Measurements from ENCODE around the gene KCNQ5. TPM values are rescaled to one million over a fixed set of nuclear protein-coding genes. Genes with fewer than 3 reads are reported as not detected.

Gene KCNQ5
- total and polyA plus RNA-seq, 10 of the 15 experiments (the other 5 are each of a cell fraction or from before 2014, with no cell fraction given), result 0.60 to 16.2 (median 3.2) TPM

DNA sequence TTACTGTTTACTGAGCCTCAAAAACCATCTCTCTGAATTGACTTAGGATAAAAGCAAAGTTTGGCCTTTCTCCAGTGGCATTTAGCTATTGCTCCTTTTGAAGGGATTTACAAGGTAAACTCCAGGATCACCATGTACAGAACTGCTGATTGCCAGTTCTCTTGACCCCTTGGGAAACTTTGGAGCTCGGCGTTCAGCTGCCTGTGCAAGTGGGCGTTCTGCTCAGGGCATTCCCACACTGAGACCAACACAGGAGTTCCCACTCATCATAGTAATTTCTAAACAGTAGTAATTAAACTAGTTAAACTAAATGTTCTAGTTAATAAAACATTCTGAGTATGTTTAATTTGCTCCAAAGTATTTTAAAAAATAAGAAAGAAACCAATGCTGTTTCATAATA is 14.9 kb downstream of the KCNQ5 start:
- Histone ChIP-seq H3K79me2 (ENCODE audit: control insufficient read depth, insufficient read depth, low read length) (peaks cover 75% of the 10 kb centered on the region), H3K4me2 (ENCODE audit: control insufficient read depth, insufficient read depth) (peak overlapping the region; percentile 1; the same call in 1 of the 2 replicates), H2AFZ (ENCODE audit: control insufficient read depth, low read depth, low read length) (no peak overlapping the region), H4K20me1 (ENCODE audit: control insufficient read depth, insufficient read depth) (no peaks in the 10 kb centered on the region), H3K27me3 (replicated peaks in 1 of 2; ENCODE audit: control insufficient read depth in 2 of 2, insufficient read depth in 2 of 2, low read length in 1 of 2) (no peaks in the 10 kb centered on the region), H3K27ac (ENCODE audit: control insufficient read depth, insufficient read depth) (peak overlapping the region; percentile 21), H3K36me3 (ENCODE audit: control insufficient read depth in 2 of 2, insufficient read depth in 2 of 2, low read length in 1 of 2) (no peaks in the 10 kb centered on the region; a peak in 1 of 4 replicates), H3K9me3 (replicated peaks; ENCODE audit: control insufficient read depth, insufficient read depth, low read length) (peaks cover 1% of the 10 kb centered on the region; the same call in 2 of the 3 replicates), H3K4me3 (peak overlapping the region; percentile 1; the same call in 1 of the 2 replicates), H3K4me1 (ENCODE audit: control insufficient read depth, insufficient read depth, low read length) (peaks cover 16% of the 10 kb centered on the region), H3K9ac (ENCODE audit: control insufficient read depth, insufficient read depth, low read length) (no peak overlapping the region)
- in situ Hi-C loops (cut with MboI) (no loop called here), intact Hi-C loops (cut with micrococcal nuclease; ENCODE audit: unreplicated experiment) (no loop called here)
- ChIA-PET SMC1A (ENCODE audit: uncharacterized antibody, unreplicated experiment) (interaction anchor here (1.2 to 12.1 kb wide), 9 partner anchors 9 to 496 kb away, joined by 3 to 163 read pairs (median 17); partner anchors contain the start of gene KCNQ5), POLR2A (interaction anchor here (1.1 to 4.5 kb wide), 4 partner anchors 10 to 52 kb away, joined by 3 to 23 read pairs (median 5); no protein-coding TSS in a partner anchor), CTCF (interaction anchor here (0.6 to 3.2 kb wide), 12 partner anchors 11 to 496 kb away, joined by 3 to 22 read pairs (median 3); no protein-coding TSS in a partner anchor), RAD21 (ENCODE audit: unreplicated experiment) (interaction anchor here (0.6 to 11.1 kb wide), 12 partner anchors 9 to 803 kb away, joined by 3 to 172 read pairs (median 8); partner anchors contain the start of gene KCNQ5)
- BruUV-seq (replicated peaks), result no TSS peak
- no peak for ATAC-seq
- no peak for DNase-seq (ENCODE audit: low read depth, low spot score)
- no peak for FAIRE-seq
- 47% methylated on average over 3 of the region's 3 CpGs for WGBS (ENCODE audit: insufficient coverage, insufficient replicate concordance, low lambda C conversion rate, missing lambda C conversion rate)
- no peak for TF ChIP-seq CHD2 (IDR thresholded peaks at IDR 0.05; ENCODE audit: borderline replicate concordance, low read depth, low read length)
- TF ChIP-seq, protein P1, sequence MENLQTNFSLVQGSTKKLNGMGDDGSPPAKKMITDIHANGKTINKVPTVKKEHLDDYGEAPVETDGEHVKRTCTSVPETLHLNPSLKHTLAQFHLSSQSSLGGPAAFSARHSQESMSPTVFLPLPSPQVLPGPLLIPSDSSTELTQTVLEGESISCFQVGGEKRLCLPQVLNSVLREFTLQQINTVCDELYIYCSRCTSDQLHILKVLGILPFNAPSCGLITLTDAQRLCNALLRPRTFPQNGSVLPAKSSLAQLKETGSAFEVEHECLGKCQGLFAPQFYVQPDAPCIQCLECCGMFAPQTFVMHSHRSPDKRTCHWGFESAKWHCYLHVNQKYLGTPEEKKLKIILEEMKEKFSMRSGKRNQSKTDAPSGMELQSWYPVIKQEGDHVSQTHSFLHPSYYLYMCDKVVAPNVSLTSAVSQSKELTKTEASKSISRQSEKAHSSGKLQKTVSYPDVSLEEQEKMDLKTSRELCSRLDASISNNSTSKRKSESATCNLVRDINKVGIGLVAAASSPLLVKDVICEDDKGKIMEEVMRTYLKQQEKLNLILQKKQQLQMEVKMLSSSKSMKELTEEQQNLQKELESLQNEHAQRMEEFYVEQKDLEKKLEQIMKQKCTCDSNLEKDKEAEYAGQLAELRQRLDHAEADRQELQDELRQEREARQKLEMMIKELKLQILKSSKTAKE (IDR thresholded peaks at IDR 0.05; ENCODE audit: low read depth, poor library complexity, severe bottlenecking), result no peak
- no peak for TF ChIP-seq EZH2 (IDR thresholded peaks at IDR 0.05; ENCODE audit: borderline replicate concordance, control insufficient read depth, low read depth, low read length)
- TF ChIP-seq RUNX3 (IDR thresholded peaks at IDR 0.05; ENCODE audit: low read length), result no peak

Data from GM12878 (cell line).